Adipocyte (in vitro differentiated cells): ENCODE data around the gene NIBAN1.
"Not testable (repeated sequence)": the region's sequence is repeated elsewhere in the genome, so short reads cannot be mapped to it uniquely, and the experiment has no call there.

Experiments used
- DNase-seq: peaks from one replicate; pipeline ENCODE4 v3.0.0-alpha.2; 2015; ENCODE audit warnings: low read depth
- H3K27me3 ChIP-seq: replicated peaks from 2 replicates; pipeline ENCODE4 v1.7.0; 2013; ENCODE audit warnings: mild to moderate bottlenecking, low read length, moderate library complexity; ENCODE audit not compliant: control insufficient read depth, insufficient read depth
- H3K36me3 ChIP-seq: 2 replicates; pipeline ENCODE4 v1.7.0; 2013; ENCODE audit warnings: low read length, mild to moderate bottlenecking, moderate library complexity; ENCODE audit not compliant: control insufficient read depth, insufficient read depth, severe bottlenecking
- H3K4me1 ChIP-seq: 2 replicates; pipeline ENCODE4 v1.7.0; 2013; ENCODE audit warnings: mild to moderate bottlenecking, low read length, moderate library complexity; ENCODE audit not compliant: control insufficient read depth, insufficient read depth
- H3K4me3 ChIP-seq: 2 replicates; pipeline ENCODE4 v1.7.0; 2013; ENCODE audit warnings: mild to moderate bottlenecking, low read length, moderate library complexity
- H3K9ac ChIP-seq: 2 replicates; pipeline ENCODE4 v1.7.0; 2013; ENCODE audit warnings: mild to moderate bottlenecking, low read length, moderate library complexity
- H3K9me3 ChIP-seq: 2 replicates; pipeline ENCODE4 v1.7.0; 2013; ENCODE audit warnings: mild to moderate bottlenecking, low read length, moderate library complexity; ENCODE audit not compliant: control insufficient read depth

The NIBAN1 gene

DNA sequence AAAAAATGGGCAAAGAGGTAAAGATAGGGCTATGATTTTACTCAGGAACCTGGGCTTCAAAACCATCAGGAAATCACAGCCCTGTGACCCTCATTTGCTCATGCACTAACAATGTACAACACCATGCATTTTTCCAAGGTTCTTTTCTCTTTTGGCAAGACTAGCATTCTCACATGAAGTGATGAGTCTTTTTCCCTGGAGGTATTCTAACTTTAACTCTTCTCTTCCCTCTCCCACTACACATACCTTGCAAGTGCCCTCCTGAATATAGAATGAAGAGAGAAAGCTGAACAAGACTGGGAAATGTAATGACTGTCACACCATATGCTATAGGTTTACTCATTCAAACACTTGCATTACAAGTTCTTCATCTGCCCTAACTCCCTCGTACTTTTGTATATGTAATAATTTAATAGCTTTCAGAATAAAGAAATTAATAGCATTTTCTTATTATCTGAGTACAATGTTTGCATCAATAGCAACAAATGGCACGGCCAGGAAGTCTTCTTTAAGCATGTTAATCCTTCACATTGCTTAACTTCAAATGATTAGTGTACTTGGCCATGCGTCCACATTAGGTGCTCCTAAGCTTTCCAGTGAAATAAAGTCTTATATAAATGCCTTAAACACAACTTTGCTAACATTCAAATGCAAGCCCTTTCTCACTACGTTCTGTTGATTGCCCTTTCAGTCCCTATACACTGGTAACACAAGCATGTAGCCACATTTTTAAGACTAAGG, 1.8 kb downstream of the NIBAN1 start:
- peak; percentile 57 for DNase-seq
- H3K9ac ChIP-seq: peak overlapping the region; percentile 86
- H3K27me3 ChIP-seq: no peaks in the 10 kb centered on the region
- no peaks in the 10 kb centered on the region for H3K36me3 ChIP-seq
- peaks cover 33% of the 10 kb centered on the region for H3K4me1 ChIP-seq
- H3K9me3 ChIP-seq: no peaks in the 10 kb centered on the region
- H3K4me3 ChIP-seq: peak overlapping the region; percentile 83

DNA sequence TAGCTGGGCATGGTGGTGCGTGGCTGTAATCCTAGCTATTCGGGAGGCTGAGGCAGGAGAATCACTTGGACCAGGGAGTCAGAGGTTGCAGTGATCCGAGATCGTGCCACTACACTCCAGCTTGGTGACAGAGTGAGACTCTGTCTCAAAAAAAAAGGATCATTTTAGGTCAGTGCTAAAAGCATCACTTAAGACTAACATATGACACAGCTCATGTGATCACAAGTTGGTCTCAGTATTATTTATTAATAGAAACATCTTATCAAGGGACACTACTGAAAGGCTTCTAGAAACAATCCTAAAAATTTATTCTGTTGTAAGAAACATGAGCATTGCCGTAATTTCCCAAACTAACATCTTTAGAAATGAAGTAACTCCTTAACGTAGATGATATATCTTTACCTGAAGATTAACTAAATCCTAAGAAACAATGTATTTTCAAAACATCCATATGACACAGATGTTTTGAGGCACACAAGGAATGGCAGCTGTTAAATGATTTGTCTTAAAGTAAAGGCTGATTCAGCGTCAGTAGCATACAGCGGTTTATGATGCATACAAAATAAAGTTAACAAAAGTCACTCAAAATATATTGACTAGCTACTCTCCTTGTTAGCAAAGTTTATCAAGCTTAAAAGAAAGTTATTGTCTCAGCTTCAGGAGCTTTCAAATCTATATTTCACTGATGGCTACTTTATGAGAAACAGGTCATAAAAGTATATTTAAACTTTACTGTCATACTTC, 2.6 kb downstream of the NIBAN1 start:
- Histone ChIP-seq H3K9me3 (no peaks in the 10 kb centered on the region), H3K4me1 (peaks cover 37% of the 10 kb centered on the region), H3K4me3 (peak overlapping the region; percentile 83), H3K27me3 (no peaks in the 10 kb centered on the region), H3K9ac (peak overlapping the region; percentile 53), H3K36me3 (no peaks in the 10 kb centered on the region)
- DNase-seq: no peak

- H3K36me3 ChIP-seq: no peaks in the 10 kb centered on the region
- no peak overlapping the region for H3K9ac ChIP-seq
- DNase-seq: peak; percentile 69
- H3K9me3 ChIP-seq: no peaks in the 10 kb centered on the region
- no peaks in the 10 kb centered on the region for H3K27me3 ChIP-seq
- H3K4me3 ChIP-seq: no peak overlapping the region
- H3K4me1 ChIP-seq: peaks cover 40% of the 10 kb centered on the region
Observed at GRCh38 chr1:184970691-184971161, 3.6 kb downstream of the NIBAN1 start.

- no peak overlapping the region for H3K9ac ChIP-seq
- no peaks in the 10 kb centered on the region for H3K9me3 ChIP-seq
- DNase-seq: no peak
- no peaks in the 10 kb centered on the region for H3K36me3 ChIP-seq
- H3K4me1 ChIP-seq: peaks cover 21% of the 10 kb centered on the region
- H3K4me3 ChIP-seq: no peak overlapping the region
- no peaks in the 10 kb centered on the region for H3K27me3 ChIP-seq
Observed at GRCh38 chr1:184966989-184967388, 7.3 kb downstream of the NIBAN1 start.

DNA sequence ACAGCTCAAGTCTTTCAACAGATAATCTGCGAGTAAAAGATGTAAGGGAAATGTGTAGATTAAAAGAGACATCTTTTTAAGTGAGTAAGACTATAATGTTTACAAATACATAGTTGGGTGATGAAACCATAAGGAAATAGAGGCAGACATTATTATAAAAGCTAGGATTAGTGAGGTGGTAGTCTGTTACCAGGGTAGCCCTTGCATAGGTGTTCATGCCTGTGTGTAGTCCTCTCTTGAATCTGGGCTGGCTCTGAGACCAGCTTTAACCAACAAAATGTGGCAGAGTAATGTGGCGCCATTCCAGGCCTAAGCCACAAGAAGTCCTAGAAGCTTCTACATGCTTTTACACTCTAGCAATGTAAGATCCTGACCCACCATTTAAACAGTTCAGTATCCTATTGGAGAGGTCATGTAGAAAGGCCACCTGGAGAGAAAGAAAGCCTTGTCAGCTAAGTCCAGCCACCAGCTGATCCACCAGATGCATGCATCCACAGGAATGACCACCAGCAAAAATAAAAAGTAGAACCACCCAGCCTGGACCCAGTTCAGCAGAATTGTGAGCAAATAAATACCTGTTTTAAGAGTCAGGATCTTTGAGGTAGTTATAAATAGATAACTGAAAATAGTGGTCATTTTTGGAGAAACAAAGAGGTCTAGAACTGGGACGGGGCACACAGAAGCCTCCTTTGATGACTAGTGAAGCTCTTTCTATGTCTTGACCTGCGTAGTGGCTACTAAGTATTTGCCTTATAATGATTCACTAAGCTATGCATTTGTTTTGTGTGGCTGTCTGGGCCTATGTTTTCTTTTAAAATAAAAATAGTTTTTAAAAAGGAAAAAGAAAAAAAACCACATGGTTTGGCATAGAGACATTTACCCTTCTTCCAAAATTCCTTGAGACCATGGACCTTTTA, 8.1 kb downstream of the NIBAN1 start:
- DNase-seq: peak; percentile 46
- Histone ChIP-seq H3K4me3 (no peak overlapping the region), H3K9ac (no peak overlapping the region), H3K9me3 (no peaks in the 10 kb centered on the region), H3K4me1 (peaks cover 15% of the 10 kb centered on the region), H3K36me3 (no peaks in the 10 kb centered on the region), H3K27me3 (no peaks in the 10 kb centered on the region)

DNA sequence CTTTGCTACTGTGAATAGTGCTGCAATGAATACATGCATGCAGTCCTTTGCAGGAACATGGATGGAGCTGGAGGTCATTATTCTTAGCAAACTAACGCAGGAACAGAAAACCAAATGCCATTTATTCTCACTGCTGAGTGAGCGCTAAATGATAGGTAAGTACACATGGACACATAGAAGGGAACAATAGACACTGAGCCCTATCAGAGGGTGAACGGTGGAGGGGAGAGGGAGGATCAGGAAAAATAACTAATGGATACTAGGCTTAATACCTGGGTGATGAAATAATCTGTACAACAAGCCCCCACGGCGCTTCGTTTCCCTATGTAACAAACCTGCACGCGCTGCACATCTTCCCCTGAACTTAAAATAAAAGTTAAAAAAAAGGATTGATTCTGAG, 8.9 kb downstream of the NIBAN1 start:
- no peaks in the 10 kb centered on the region for H3K9me3 ChIP-seq
- H3K9ac ChIP-seq: no peak overlapping the region
- H3K4me1 ChIP-seq: peaks cover 8% of the 10 kb centered on the region
- no peaks in the 10 kb centered on the region for H3K36me3 ChIP-seq
- no peaks in the 10 kb centered on the region for H3K27me3 ChIP-seq
- no peak for DNase-seq
- no peak overlapping the region for H3K4me3 ChIP-seq

DNA sequence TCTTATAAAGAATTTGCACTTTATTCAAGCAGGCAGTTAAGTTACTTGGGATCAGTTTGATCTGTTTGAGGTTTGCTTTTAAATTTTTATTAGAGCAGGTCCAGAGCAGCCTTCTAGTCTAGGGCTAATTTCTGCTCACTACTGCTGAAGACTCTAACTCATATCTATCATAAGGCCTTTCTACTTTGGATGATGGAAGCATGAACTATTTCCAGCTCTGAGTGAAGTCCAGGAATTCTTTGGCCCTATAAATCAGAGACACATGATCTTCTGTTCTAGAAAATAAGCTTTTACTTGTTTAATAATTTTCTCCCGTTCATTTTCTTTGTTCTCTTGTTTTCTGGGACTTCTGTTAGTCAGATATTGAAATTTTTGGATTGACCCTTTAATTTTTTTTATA, 14.7 kb downstream of the NIBAN1 start:
- peak; percentile 8 for DNase-seq
- no peaks in the 10 kb centered on the region for H3K27me3 ChIP-seq
- peaks cover 19% of the 10 kb centered on the region for H3K4me1 ChIP-seq
- no peak overlapping the region for H3K9ac ChIP-seq
- H3K36me3 ChIP-seq: no peaks in the 10 kb centered on the region
- no peaks in the 10 kb centered on the region for H3K9me3 ChIP-seq
- no peak overlapping the region for H3K4me3 ChIP-seq

DNA sequence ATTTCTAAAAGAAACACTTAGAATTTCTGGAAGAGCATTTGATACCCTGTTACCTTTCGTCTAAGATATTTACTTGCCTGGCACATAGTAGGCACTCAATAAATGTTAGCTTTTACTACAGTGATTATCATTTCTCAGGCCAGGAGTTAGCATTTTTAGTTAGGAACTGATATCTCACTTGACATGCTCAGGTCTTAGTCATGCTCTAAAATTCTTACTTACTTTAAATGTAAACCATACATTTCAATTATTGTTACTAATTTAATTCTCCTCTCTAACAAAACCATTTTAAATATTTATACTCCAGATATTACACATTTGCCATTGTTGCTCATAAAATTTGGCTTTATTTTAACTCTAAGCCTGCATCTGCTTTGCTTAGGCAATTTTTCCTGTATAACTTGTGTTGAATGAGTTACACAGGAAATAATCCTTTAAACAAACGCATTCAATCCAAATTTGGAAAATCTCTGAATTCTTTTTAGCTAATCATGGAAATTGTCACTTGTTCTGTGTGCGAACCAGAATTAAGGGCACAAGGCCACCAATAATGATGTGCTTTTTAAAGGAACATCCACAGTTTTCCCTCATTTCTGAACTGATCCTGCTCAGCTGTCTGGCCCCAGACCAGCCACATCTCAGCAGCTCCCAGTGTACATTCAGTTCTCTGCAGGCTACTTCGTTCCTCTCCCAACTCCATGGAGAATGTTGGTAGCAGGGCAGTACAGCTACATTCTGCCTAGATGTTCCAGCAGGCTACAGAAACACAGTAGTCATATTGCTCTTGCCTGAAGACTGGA, 15.6 kb downstream of the NIBAN1 start:
- peak; percentile 11 for DNase-seq
- Histone ChIP-seq H3K9me3 (no peaks in the 10 kb centered on the region), H3K36me3 (no peaks in the 10 kb centered on the region), H3K4me3 (no peak overlapping the region), H3K4me1 (peaks cover 27% of the 10 kb centered on the region), H3K9ac (peak overlapping the region; percentile 13), H3K27me3 (no peaks in the 10 kb centered on the region)

- not testable (repeated sequence) for H3K9me3 ChIP-seq, H3K36me3 ChIP-seq, H3K9ac ChIP-seq, DNase-seq, H3K27me3 ChIP-seq, H3K4me3 ChIP-seq
- H3K4me1 ChIP-seq: peaks cover 36% of the 10 kb centered on the region
Observed at GRCh38 chr1:184957901-184958300, 16.4 kb downstream of the NIBAN1 start.

GRCh38 chr1:184956999-184957700, 17.2 kb downstream of the NIBAN1 start:
- H3K9ac ChIP-seq: no peak overlapping the region
- peaks cover 43% of the 10 kb centered on the region for H3K4me1 ChIP-seq
- no peak overlapping the region for H3K4me3 ChIP-seq
- H3K36me3 ChIP-seq: no peaks in the 10 kb centered on the region
- no peaks in the 10 kb centered on the region for H3K9me3 ChIP-seq
- H3K27me3 ChIP-seq: no peaks in the 10 kb centered on the region
- no peak for DNase-seq
